ENCODE measurements around the gene ERN1.

The ERN1 gene

GRCh38 chr17:64158406-64158805, 28.5 kb upstream of the ERN1 start:
- Histone ChIP-seq H3K27me3 (ENCODE audit: control insufficient read depth, insufficient read depth, low read length, poor library complexity, severe bottlenecking) (no peaks in the 10 kb centered on the region), H3K27ac (ENCODE audit: insufficient read depth, low read depth, low read length, poor library complexity, severe bottlenecking) (no peak overlapping the region), H3K36me3 (ENCODE audit: control insufficient read depth, insufficient read depth, low read length) (no peaks in the 10 kb centered on the region), H3K4me3 (ENCODE audit: insufficient read depth, low read depth, low read length) (no peak overlapping the region), H3K9me3 (ENCODE audit: control insufficient read depth, low read length) (no peaks in the 10 kb centered on the region), H3K4me1 (ENCODE audit: control insufficient read depth, insufficient read depth, low read length) (peaks cover 17% of the 10 kb centered on the region)
- 77 to 81% methylated on average over 7 of the region's 7 CpGs for WGBS, 2 experiments

GRCh38 chr17:64157669-64158180, 27.8 kb upstream of the ERN1 start:
- Histone ChIP-seq H3K36me3 (ENCODE audit: control insufficient read depth, insufficient read depth, low read length) (no peaks in the 10 kb centered on the region), H3K27me3 (ENCODE audit: control insufficient read depth, insufficient read depth, low read length, poor library complexity, severe bottlenecking) (no peaks in the 10 kb centered on the region), H3K4me3 (ENCODE audit: insufficient read depth, low read depth, low read length) (no peak overlapping the region), H3K4me1 (ENCODE audit: control insufficient read depth, insufficient read depth, low read length) (peaks cover 17% of the 10 kb centered on the region), H3K27ac (ENCODE audit: insufficient read depth, low read depth, low read length, poor library complexity, severe bottlenecking) (no peak overlapping the region), H3K9me3 (ENCODE audit: control insufficient read depth, low read length) (no peaks in the 10 kb centered on the region)
- 83 to 85% methylated on average over 2 of the region's 2 CpGs for WGBS, 2 experiments

GRCh38 chr17:64156670-64157069, 26.7 kb upstream of the ERN1 start:
- Histone ChIP-seq H3K36me3 (ENCODE audit: control insufficient read depth, insufficient read depth, low read length) (no peaks in the 10 kb centered on the region), H3K27me3 (ENCODE audit: control insufficient read depth, insufficient read depth, low read length, poor library complexity, severe bottlenecking) (no peaks in the 10 kb centered on the region), H3K4me3 (ENCODE audit: insufficient read depth, low read depth, low read length) (no peak overlapping the region), H3K9me3 (ENCODE audit: control insufficient read depth, low read length) (no peaks in the 10 kb centered on the region), H3K4me1 (ENCODE audit: control insufficient read depth, insufficient read depth, low read length) (peaks cover 17% of the 10 kb centered on the region), H3K27ac (ENCODE audit: insufficient read depth, low read depth, low read length, poor library complexity, severe bottlenecking) (no peak overlapping the region)
- WGBS, 2 experiments, result 93 to 97% methylated on average over 2 of the region's 2 CpGs

GRCh38 chr17:64155751-64156544, 26.0 kb upstream of the ERN1 start:
- WGBS, 2 experiments, result 83 to 84% methylated on average over 11 of the region's 11 CpGs
- H3K36me3 ChIP-seq (ENCODE audit: control insufficient read depth, insufficient read depth, low read length), result no peaks in the 10 kb centered on the region
- no peak overlapping the region for H3K27ac ChIP-seq (ENCODE audit: insufficient read depth, low read depth, low read length, poor library complexity, severe bottlenecking)

GRCh38 chr17:64155129-64155528, 25.2 kb upstream of the ERN1 start:
- 95 to 97% methylated on average over 7 of the region's 7 CpGs for WGBS, 2 experiments
- Histone ChIP-seq H3K4me3 (ENCODE audit: insufficient read depth, low read depth, low read length) (no peak overlapping the region), H3K27ac (ENCODE audit: insufficient read depth, low read depth, low read length, poor library complexity, severe bottlenecking) (no peak overlapping the region), H3K4me1 (ENCODE audit: control insufficient read depth, insufficient read depth, low read length) (peaks cover 17% of the 10 kb centered on the region), H3K27me3 (ENCODE audit: control insufficient read depth, insufficient read depth, low read length, poor library complexity, severe bottlenecking) (no peaks in the 10 kb centered on the region), H3K9me3 (ENCODE audit: control insufficient read depth, low read length) (no peaks in the 10 kb centered on the region), H3K36me3 (ENCODE audit: control insufficient read depth, insufficient read depth, low read length) (no peaks in the 10 kb centered on the region)

More at GRCh38 chr17:64155751-64156544, 26.0 kb upstream of the ERN1 start:
- Histone ChIP-seq H3K4me3 (ENCODE audit: insufficient read depth, low read depth, low read length) (no peak overlapping the region), H3K4me1 (ENCODE audit: control insufficient read depth, insufficient read depth, low read length) (peaks cover 17% of the 10 kb centered on the region), H3K27me3 (ENCODE audit: control insufficient read depth, insufficient read depth, low read length, poor library complexity, severe bottlenecking) (no peaks in the 10 kb centered on the region), H3K9me3 (ENCODE audit: control insufficient read depth, low read length) (no peaks in the 10 kb centered on the region)

GRCh38 chr17:64154717-64155116, 24.8 kb upstream of the ERN1 start:
- H3K9me3 ChIP-seq (ENCODE audit: control insufficient read depth, low read length), result no peaks in the 10 kb centered on the region
- no peak overlapping the region for H3K4me3 ChIP-seq (ENCODE audit: insufficient read depth, low read depth, low read length)
- H3K4me1 ChIP-seq (ENCODE audit: control insufficient read depth, insufficient read depth, low read length), result peaks cover 17% of the 10 kb centered on the region
- 70 to 73% methylated on average over 9 of the region's 9 CpGs for WGBS, 2 experiments
- no peaks in the 10 kb centered on the region for H3K36me3 ChIP-seq (ENCODE audit: control insufficient read depth, insufficient read depth, low read length)
- no peaks in the 10 kb centered on the region for H3K27me3 ChIP-seq (ENCODE audit: control insufficient read depth, insufficient read depth, low read length, poor library complexity, severe bottlenecking)
- H3K27ac ChIP-seq (ENCODE audit: insufficient read depth, low read depth, low read length, poor library complexity, severe bottlenecking), result no peak overlapping the region

GRCh38 chr17:64154313-64154695, 24.4 kb upstream of the ERN1 start:
- Histone ChIP-seq H3K9me3 (ENCODE audit: control insufficient read depth, low read length) (no peaks in the 10 kb centered on the region), H3K27ac (ENCODE audit: insufficient read depth, low read depth, low read length, poor library complexity, severe bottlenecking) (no peak overlapping the region), H3K27me3 (ENCODE audit: control insufficient read depth, insufficient read depth, low read length, poor library complexity, severe bottlenecking) (no peaks in the 10 kb centered on the region), H3K36me3 (ENCODE audit: control insufficient read depth, insufficient read depth, low read length) (no peaks in the 10 kb centered on the region), H3K4me1 (ENCODE audit: control insufficient read depth, insufficient read depth, low read length) (peaks cover 17% of the 10 kb centered on the region), H3K4me3 (ENCODE audit: insufficient read depth, low read depth, low read length) (no peak overlapping the region)
- 89 to 91% methylated on average over 3 to 4 of the region's 4 CpGs for WGBS, 2 experiments

GRCh38 chr17:64153565-64154312, 23.8 kb upstream of the ERN1 start:
- Histone ChIP-seq H3K27me3 (ENCODE audit: control insufficient read depth, insufficient read depth, low read length, poor library complexity, severe bottlenecking) (no peaks in the 10 kb centered on the region), H3K4me1 (ENCODE audit: control insufficient read depth, insufficient read depth, low read length) (peaks cover 17% of the 10 kb centered on the region), H3K27ac (ENCODE audit: insufficient read depth, low read depth, low read length, poor library complexity, severe bottlenecking) (no peak overlapping the region), H3K9me3 (ENCODE audit: control insufficient read depth, low read length) (no peaks in the 10 kb centered on the region), H3K36me3 (ENCODE audit: control insufficient read depth, insufficient read depth, low read length) (no peaks in the 10 kb centered on the region), H3K4me3 (ENCODE audit: insufficient read depth, low read depth, low read length) (no peak overlapping the region)
- 77 to 86% methylated on average over 3 of the region's 3 CpGs for WGBS, 2 experiments

GRCh38 chr17:64152428-64153125, 22.6 kb upstream of the ERN1 start:
- no peaks in the 10 kb centered on the region for H3K36me3 ChIP-seq (ENCODE audit: control insufficient read depth, insufficient read depth, low read length)
- no peaks in the 10 kb centered on the region for H3K9me3 ChIP-seq (ENCODE audit: control insufficient read depth, low read length)
- no peaks in the 10 kb centered on the region for H3K27me3 ChIP-seq (ENCODE audit: control insufficient read depth, insufficient read depth, low read length, poor library complexity, severe bottlenecking)
- no peak overlapping the region for H3K27ac ChIP-seq (ENCODE audit: insufficient read depth, low read depth, low read length, poor library complexity, severe bottlenecking)
- 94 to 96% methylated on average over 6 to 7 of the region's 7 CpGs for WGBS, 2 experiments
- H3K4me3 ChIP-seq (ENCODE audit: insufficient read depth, low read depth, low read length), result no peak overlapping the region
- H3K4me1 ChIP-seq (ENCODE audit: control insufficient read depth, insufficient read depth, low read length), result peaks cover 17% of the 10 kb centered on the region

- Histone ChIP-seq H3K27me3 (ENCODE audit: control insufficient read depth, insufficient read depth, low read length, poor library complexity, severe bottlenecking) (no peaks in the 10 kb centered on the region), H3K36me3 (ENCODE audit: control insufficient read depth, insufficient read depth, low read length) (no peaks in the 10 kb centered on the region), H3K9me3 (ENCODE audit: control insufficient read depth, low read length) (no peaks in the 10 kb centered on the region), H3K4me1 (ENCODE audit: control insufficient read depth, insufficient read depth, low read length) (peaks cover 8% of the 10 kb centered on the region), H3K27ac (ENCODE audit: insufficient read depth, low read depth, low read length, poor library complexity, severe bottlenecking) (no peak overlapping the region), H3K4me3 (ENCODE audit: insufficient read depth, low read depth, low read length) (no peak overlapping the region)
- 94 to 96% methylated on average over 1 of the region's 1 CpG for WGBS, 2 experiments
Measured at GRCh38 chr17:64151016-64151368, 21.0 kb upstream of the ERN1 start.
